GM19023 (cell line): ENCODE results near the gene RAPGEF3.

Experiments used
- ATAC-seq: cut with Tn5 transposase; IDR thresholded peaks from one replicate; pipeline ENCODE4 v1.9.1; 2021; ENCODE audit warnings: mild to moderate bottlenecking, moderate library complexity; ENCODE audit not compliant: unreplicated experiment

RAPGEF3 gene

GRCh38 chr12:47745485-47746041, 13.1 kb downstream of the RAPGEF3 start:
- ATAC-seq, result no peak

GRCh38 chr12:47744778-47745436, 13.8 kb downstream of the RAPGEF3 start:
- ATAC-seq, result no peak

- no peak for ATAC-seq
Observed at GRCh38 chr12:47744005-47744651, 14.6 kb downstream of the RAPGEF3 start.

- ATAC-seq, result no peak
Observed at GRCh38 chr12:47743311-47743860, 15.3 kb downstream of the RAPGEF3 start.

- ATAC-seq, result no peak
Observed at GRCh38 chr12:47742253-47742825, 16.3 kb downstream of the RAPGEF3 start.

GRCh38 chr12:47741340-47741703, 17.4 kb downstream of the RAPGEF3 start:
- ATAC-seq, result no peak

GRCh38 chr12:47740606-47741339, 17.9 kb downstream of the RAPGEF3 start:
- ATAC-seq, result peak; percentile 39

- peak; percentile 61 for ATAC-seq
Observed at GRCh38 chr12:47739979-47740378, 18.7 kb downstream of the RAPGEF3 start.

GRCh38 chr12:47739297-47739696, 19.4 kb downstream of the RAPGEF3 start:
- ATAC-seq, result no peak

GRCh38 chr12:47737936-47738594, 20.6 kb downstream of the RAPGEF3 start:
- ATAC-seq, result no peak

GRCh38 chr12:47736877-47737676, 21.6 kb downstream of the RAPGEF3 start:
- ATAC-seq, result no peak

GRCh38 chr12:47736216-47736615, 22.5 kb downstream of the RAPGEF3 start:
- ATAC-seq, result no peak

- no peak for ATAC-seq
Observed at GRCh38 chr12:47735649-47736048, 23.0 kb downstream of the RAPGEF3 start.

- no peak for ATAC-seq
Observed at GRCh38 chr12:47734725-47735480, 23.8 kb downstream of the RAPGEF3 start.

- no peak for ATAC-seq
Observed at GRCh38 chr12:47733142-47733541, 25.5 kb downstream of the RAPGEF3 start.

GRCh38 chr12:47732504-47732903, 26.2 kb downstream of the RAPGEF3 start:
- no peak for ATAC-seq

- ATAC-seq, result no peak
Observed at GRCh38 chr12:47731723-47732122, 27.0 kb downstream of the RAPGEF3 start.

- ATAC-seq, result no peak
Observed at GRCh38 chr12:47730341-47730744, 28.3 kb downstream of the RAPGEF3 start.

GRCh38 chr12:47729233-47729632, 29.4 kb downstream of the RAPGEF3 start:
- ATAC-seq, result no peak
